ENCODE results near the gene SUSD5.

Gene SUSD5

DNA sequence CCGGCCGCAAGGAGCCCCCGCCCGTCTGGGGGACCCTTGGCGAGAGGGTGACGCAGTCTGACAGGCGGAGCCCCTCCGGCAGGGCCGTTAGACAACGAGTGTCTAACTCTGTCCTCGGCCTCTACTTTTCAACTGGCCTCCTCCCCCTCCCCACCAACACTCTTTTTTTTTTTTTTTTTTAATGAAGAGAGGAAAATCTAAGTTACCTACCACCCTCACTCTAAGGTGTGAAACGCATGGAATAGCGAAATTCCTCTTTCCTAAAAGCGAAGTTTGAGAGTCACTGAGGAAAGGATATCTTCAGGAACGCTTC, 521 bp upstream of the SUSD5 start:
- H3K4me3 ChIP-seq (ENCODE audit: low read depth, low read length), result no peak overlapping the region
- DNase-seq (ENCODE audit: low read depth), result no peak
- TF ChIP-seq CTCF (IDR thresholded peaks at IDR 0.05; ENCODE audit: control insufficient read depth, extremely low read depth, insufficient read depth), result no peak

GRCh38 chr3:33217866-33218445, 654 bp downstream of the SUSD5 start:
- H3K4me3 ChIP-seq (ENCODE audit: low read depth, low read length), result no peak overlapping the region

DNA sequence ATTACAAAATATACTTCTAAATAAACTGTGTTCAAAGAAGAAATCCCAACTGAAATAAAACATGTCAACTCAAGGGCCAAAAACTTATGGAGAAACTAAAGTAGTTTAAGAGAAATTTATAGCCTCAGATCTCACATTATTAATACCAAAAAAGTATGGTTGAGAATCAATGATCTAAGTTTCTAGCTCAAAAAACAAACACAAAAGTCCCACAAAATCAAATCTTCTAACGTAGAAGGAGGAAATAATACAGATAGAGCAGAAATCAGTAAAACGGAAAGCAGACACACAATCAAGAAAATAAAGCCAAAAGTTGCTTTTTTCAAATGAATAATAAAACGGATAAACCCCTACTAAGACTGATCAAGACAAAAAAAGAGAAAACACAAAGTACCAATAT, 2.9 kb downstream of the SUSD5 start:
- no peak overlapping the region for H3K4me3 ChIP-seq (ENCODE audit: low read depth, low read length)
- DNase-seq (ENCODE audit: low read depth), result no peak
- TF ChIP-seq CTCF (IDR thresholded peaks at IDR 0.05; ENCODE audit: control insufficient read depth, extremely low read depth, insufficient read depth), result no peak

More at GRCh38 chr3:33217866-33218445, 654 bp downstream of the SUSD5 start:
- TF ChIP-seq CTCF (IDR thresholded peaks at IDR 0.05; ENCODE audit: control insufficient read depth, extremely low read depth, insufficient read depth), result no peak
- no peak for DNase-seq (ENCODE audit: low read depth)

DNA sequence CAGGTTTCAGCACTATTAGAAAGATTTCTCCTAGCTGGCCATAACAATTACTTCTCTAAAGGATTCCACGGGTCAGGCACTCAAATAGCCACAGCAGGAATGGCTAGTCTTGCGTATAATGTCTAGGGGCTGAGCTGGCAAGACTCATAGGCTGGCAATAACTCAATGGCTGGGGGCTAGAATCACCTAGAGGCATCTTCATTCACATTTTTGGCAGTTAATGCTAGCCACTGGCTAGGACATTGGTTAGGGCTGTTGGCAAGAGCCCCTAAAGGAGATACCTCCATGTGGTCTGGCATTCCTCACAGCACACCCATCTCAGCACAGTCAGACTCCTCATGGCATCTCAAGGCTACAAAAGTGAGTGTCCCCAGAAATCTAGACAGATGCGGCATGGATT, 6.2 kb downstream of the SUSD5 start:
- H3K4me3 ChIP-seq (ENCODE audit: low read depth, low read length), result no peak overlapping the region
- DNase-seq (ENCODE audit: low read depth), result no peak
- no peak for TF ChIP-seq CTCF (IDR thresholded peaks at IDR 0.05; ENCODE audit: control insufficient read depth, extremely low read depth, insufficient read depth)

DNA sequence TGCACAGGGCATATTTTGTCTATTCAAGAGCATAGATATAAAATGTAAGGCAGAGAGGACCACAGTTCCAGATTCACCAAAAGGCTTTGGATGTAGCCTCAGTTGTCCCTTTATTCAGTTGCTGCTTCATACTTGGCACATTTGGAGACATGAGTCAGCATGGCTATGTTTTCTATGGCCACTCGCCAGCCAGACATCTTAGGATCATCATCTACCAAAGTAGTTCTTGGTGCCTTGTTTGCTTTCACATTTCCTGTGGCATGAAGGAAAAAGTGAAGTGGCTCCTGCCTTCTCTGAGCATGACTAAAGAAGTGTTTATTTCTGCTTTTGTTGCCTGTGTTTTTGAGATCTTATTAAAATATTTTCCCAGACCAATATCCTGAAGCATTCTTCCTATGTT, 7.2 kb downstream of the SUSD5 start:
- no peak for TF ChIP-seq CTCF (IDR thresholded peaks at IDR 0.05; ENCODE audit: control insufficient read depth, extremely low read depth, insufficient read depth)
- DNase-seq (ENCODE audit: low read depth), result peak; percentile 49
- no peak overlapping the region for H3K4me3 ChIP-seq (ENCODE audit: low read depth, low read length)

- DNase-seq (ENCODE audit: low read depth), result no peak
- TF ChIP-seq CTCF (IDR thresholded peaks at IDR 0.05; ENCODE audit: control insufficient read depth, extremely low read depth, insufficient read depth), result no peak
- H3K4me3 ChIP-seq (ENCODE audit: low read depth, low read length), result no peak overlapping the region
These were observed 9.3 kb downstream of the SUSD5 start for GRCh38 chr3:33209357-33209756.

GRCh38 chr3:33202711-33203457, 15.7 kb downstream of the SUSD5 start:
- peak; percentile 69 for DNase-seq (ENCODE audit: low read depth)

More at GRCh38 chr3:33202711-33203457, 15.7 kb downstream of the SUSD5 start:
- TF ChIP-seq CTCF (IDR thresholded peaks at IDR 0.05; ENCODE audit: control insufficient read depth, extremely low read depth, insufficient read depth), result no peak
- no peak overlapping the region for H3K4me3 ChIP-seq (ENCODE audit: low read depth, low read length)
